SK-N-MC (cell line): Measurements from ENCODE around the gene MOXD1.
"Not testable (repeated sequence)": the region's sequence is repeated elsewhere in the genome, so short reads cannot be mapped to it uniquely, and the experiment has no call there.

Experiments
- DNase-seq: peaks from one replicate; pipeline ENCODE4 v3.0.0-alpha.2; 2011; ENCODE audit warnings: low read depth, low spot score
- H3K27ac ChIP-seq: fragments of 200-600 bp; sonication (generic); 2 replicates; pipeline ENCODE4 v1.5.1; 2016; ENCODE audit warnings: mixed run types
- H3K36me3 ChIP-seq: fragments of 200-600 bp; sonication (generic); 2 replicates; pipeline ENCODE4 v1.6.1; 2017; ENCODE audit warnings: antibody characterized with exemption, low read length, mixed read lengths; ENCODE audit not compliant: insufficient read depth
- H3K4me3 ChIP-seq: fragments of 200-600 bp; sonication (generic); 2 replicates; pipeline ENCODE4 v1.5.1; 2016
- H3K9ac ChIP-seq: fragments of 200-600 bp; sonication (generic); 2 replicates; pipeline ENCODE4 v1.8.0; 2017; ENCODE audit warnings: mixed run types, mixed read lengths; ENCODE audit not compliant: insufficient read length
- H3K9me3 ChIP-seq: fragments of 200-600 bp; sonication (generic); 2 replicates; pipeline ENCODE4 v1.6.1; 2017; ENCODE audit warnings: low read depth, mild to moderate bottlenecking, antibody characterized with exemption, low read length, moderate library complexity, mixed read lengths
- EZH2 ChIP-seq: fragments of 200-600 bp; sonication (generic); IDR thresholded peaks from one replicate; pipeline ENCODE4 v1.6.1; 2017; ENCODE audit warnings: antibody characterized with exemption
- FOXP2 ChIP-seq: optimal IDR thresholded peaks from 2 replicates; pipeline ENCODE3; 2011; ENCODE audit warnings: mild to moderate bottlenecking, moderate library complexity; ENCODE audit not compliant: insufficient read depth; ENCODE audit errors: extremely low read length, control extremely low read depth
- POLR2AphosphoS5 ChIP-seq: IDR thresholded peaks from 2 replicates; pipeline ENCODE4 v1.6.1; 2012; ENCODE audit warnings: mild to moderate bottlenecking, low read depth, low read length, borderline replicate concordance

MOXD1 gene

GRCh38 chr6:132322398-132322797 is 78.9 kb downstream of the MOXD1 start:
- DNase-seq = no peak
- Histone ChIP-seq H3K4me3 (no peak overlapping the region), H3K9me3 (no peaks in the 10 kb centered on the region), H3K36me3 (no peaks in the 10 kb centered on the region), H3K27ac (no peak overlapping the region), H3K9ac (no peak overlapping the region)
- TF ChIP-seq FOXP2 (no peak), EZH2 (no peak), POLR2AphosphoS5 (no peak)

- H3K4me3 ChIP-seq = no peak overlapping the region
- H3K27ac ChIP-seq = no peak overlapping the region
- no peaks in the 10 kb centered on the region; the same call in 1 of the 2 replicates for H3K9me3 ChIP-seq
- DNase-seq = no peak
- no peak for TF ChIP-seq POLR2AphosphoS5
- TF ChIP-seq EZH2 = no peak
- no peak for TF ChIP-seq FOXP2
- H3K9ac ChIP-seq = no peak overlapping the region
- H3K36me3 ChIP-seq = no peaks in the 10 kb centered on the region
These were observed 81.3 kb downstream of the MOXD1 start for GRCh38 chr6:132320007-132320406.

- H3K4me3 ChIP-seq = no peak overlapping the region
- no peak for DNase-seq
- no peaks in the 10 kb centered on the region; the same call in 1 of the 2 replicates for H3K9me3 ChIP-seq
- H3K36me3 ChIP-seq = no peaks in the 10 kb centered on the region
- no peak for TF ChIP-seq EZH2
- no peak for TF ChIP-seq POLR2AphosphoS5
- TF ChIP-seq FOXP2 = no peak
- H3K27ac ChIP-seq = no peak overlapping the region
- H3K9ac ChIP-seq = no peak overlapping the region
These were observed 84.3 kb downstream of the MOXD1 start for GRCh38 chr6:132316970-132317369.

GRCh38 chr6:132314432-132314831 is 86.8 kb downstream of the MOXD1 start:
- Histone ChIP-seq H3K27ac (no peak overlapping the region), H3K4me3 (no peak overlapping the region), H3K9me3 (no peaks in the 10 kb centered on the region; the same call in 1 of the 2 replicates), H3K9ac (no peak overlapping the region), H3K36me3 (no peaks in the 10 kb centered on the region)
- TF ChIP-seq FOXP2 = no peak
- no peak for DNase-seq

- Histone ChIP-seq H3K9ac (no peak overlapping the region), H3K9me3 (no peaks in the 10 kb centered on the region), H3K36me3 (no peaks in the 10 kb centered on the region), H3K27ac (no peak overlapping the region), H3K4me3 (no peak overlapping the region)
- no peak for TF ChIP-seq FOXP2
- TF ChIP-seq POLR2AphosphoS5 = no peak
- no peak for TF ChIP-seq EZH2
- no peak for DNase-seq
These were observed 90.4 kb downstream of the MOXD1 start for GRCh38 chr6:132310921-132311320.

- H3K36me3 ChIP-seq, H3K4me3 ChIP-seq, H3K9me3 ChIP-seq, DNase-seq, H3K9ac ChIP-seq, H3K27ac ChIP-seq: not testable (repeated sequence)
These were observed 91.1 kb downstream of the MOXD1 start for GRCh38 chr6:132310151-132310550.

- Histone ChIP-seq H3K9me3 (no peaks in the 10 kb centered on the region), H3K27ac (no peak overlapping the region), H3K9ac (no peak overlapping the region), H3K36me3 (no peaks in the 10 kb centered on the region), H3K4me3 (no peak overlapping the region)
- no peak for DNase-seq
- TF ChIP-seq EZH2 = no peak
- no peak for TF ChIP-seq FOXP2
- no peak for TF ChIP-seq POLR2AphosphoS5
These were observed 96.4 kb downstream of the MOXD1 start for GRCh38 chr6:132304891-132305305.

- Histone ChIP-seq H3K9ac (no peak overlapping the region), H3K4me3 (no peak overlapping the region), H3K9me3 (no peaks in the 10 kb centered on the region), H3K27ac (no peak overlapping the region), H3K36me3 (no peaks in the 10 kb centered on the region)
- TF ChIP-seq POLR2AphosphoS5 (no peak), EZH2 (no peak), FOXP2 (no peak)
- DNase-seq = no peak
These were observed 100.8 kb downstream of the MOXD1 start for GRCh38 chr6:132300323-132300949.

GRCh38 chr6:132298344-132298949 is 102.8 kb downstream of the MOXD1 start:
- Histone ChIP-seq H3K9ac (no peak overlapping the region), H3K36me3 (no peaks in the 10 kb centered on the region), H3K27ac (no peak overlapping the region), H3K4me3 (no peak overlapping the region), H3K9me3 (no peaks in the 10 kb centered on the region)
- TF ChIP-seq FOXP2 = no peak
- TF ChIP-seq EZH2 = no peak
- no peak for TF ChIP-seq POLR2AphosphoS5
- peak; percentile 53 for DNase-seq
